GM18526 (cell line): Measurements from ENCODE around the gene ARRDC3.
A peak's percentile ranks its signal among the peaks of the same experiment; 100 is the strongest.

Experiments
- POLR2A ChIP-seq: IDR thresholded peaks from 3 replicates; pipeline ENCODE4 v1.6.1; 2011; ENCODE audit not compliant: insufficient read length; ENCODE audit errors: extremely low read depth

Gene ARRDC3, protein sequence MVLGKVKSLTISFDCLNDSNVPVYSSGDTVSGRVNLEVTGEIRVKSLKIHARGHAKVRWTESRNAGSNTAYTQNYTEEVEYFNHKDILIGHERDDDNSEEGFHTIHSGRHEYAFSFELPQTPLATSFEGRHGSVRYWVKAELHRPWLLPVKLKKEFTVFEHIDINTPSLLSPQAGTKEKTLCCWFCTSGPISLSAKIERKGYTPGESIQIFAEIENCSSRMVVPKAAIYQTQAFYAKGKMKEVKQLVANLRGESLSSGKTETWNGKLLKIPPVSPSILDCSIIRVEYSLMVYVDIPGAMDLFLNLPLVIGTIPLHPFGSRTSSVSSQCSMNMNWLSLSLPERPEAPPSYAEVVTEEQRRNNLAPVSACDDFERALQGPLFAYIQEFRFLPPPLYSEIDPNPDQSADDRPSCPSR

GRCh38 chr5:91383027-91383955 is at the start of gene ARRDC3:
TSS of gene ARRDC3 (minus strand) at chr5:91383317. CDS start at chr5:91383092, 225 bp downstream.
- peak; percentile 98 for TF ChIP-seq POLR2A

DNA sequence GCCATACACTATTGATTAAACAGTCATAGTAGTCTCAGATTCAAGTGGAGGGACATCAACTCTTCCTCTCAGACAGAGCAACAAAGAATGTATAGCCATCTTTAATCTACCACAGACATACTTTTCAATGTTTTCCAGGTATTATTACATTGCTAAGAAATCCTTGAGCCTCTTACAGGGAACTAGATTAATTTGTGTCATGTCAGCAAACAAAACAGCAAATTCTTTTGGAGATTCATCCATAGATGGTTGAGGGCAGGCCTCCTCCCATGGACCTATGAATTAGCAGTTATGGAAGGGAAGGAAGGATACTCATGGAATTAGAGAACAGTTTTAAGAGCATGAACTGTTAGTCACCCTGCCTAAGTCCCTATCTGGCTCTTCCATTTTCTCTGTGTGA is 47.8 kb upstream of the ARRDC3 start:
- TF ChIP-seq POLR2A, result no peak

DNA sequence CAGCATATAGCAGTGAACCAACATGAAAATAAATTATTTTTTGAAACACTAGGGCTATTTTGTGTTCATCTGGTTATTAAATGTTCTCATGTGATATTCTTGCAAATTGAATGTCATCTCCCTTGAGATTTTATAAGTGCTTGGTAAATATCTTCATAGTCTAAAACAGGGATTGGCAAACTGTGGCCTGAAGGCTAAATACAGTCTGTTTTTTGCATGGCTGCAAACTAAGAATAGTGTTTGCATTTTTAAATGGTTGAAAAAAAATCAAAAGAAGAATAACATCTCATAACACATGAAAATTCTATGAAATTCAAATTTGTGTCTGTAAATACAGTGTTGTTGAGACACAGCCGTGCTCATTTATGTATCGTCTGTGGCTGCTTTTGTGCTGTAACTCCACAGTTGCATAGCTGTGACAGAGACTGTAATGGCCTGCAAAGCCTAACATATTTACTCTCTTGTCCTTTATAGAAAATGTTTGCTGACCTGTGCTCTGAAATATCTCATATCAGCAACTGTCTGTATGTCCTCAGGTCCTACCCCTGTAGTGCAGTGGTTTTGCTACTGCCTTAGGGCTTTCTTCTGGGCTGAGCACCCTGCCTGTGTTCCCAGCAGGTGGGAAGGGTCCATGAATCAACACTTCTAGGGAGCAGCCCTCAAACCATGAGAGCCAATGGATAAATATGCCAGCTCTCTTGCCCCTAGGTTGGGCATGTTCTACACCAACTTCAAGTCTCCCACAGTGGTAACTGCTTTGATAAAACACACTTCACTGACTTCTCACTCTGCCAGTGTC is 41.7 kb upstream of the ARRDC3 start:
- no peak for TF ChIP-seq POLR2A

- TF ChIP-seq POLR2A, result no peak
These were observed 40.8 kb upstream of the ARRDC3 start for GRCh38 chr5:91423871-91424270.

- no peak for TF ChIP-seq POLR2A
These were observed 37.8 kb upstream of the ARRDC3 start for GRCh38 chr5:91420879-91421278.

- no peak for TF ChIP-seq POLR2A
These were observed 36.7 kb upstream of the ARRDC3 start for GRCh38 chr5:91419571-91420537.

- TF ChIP-seq POLR2A, result no peak
These were observed 36.0 kb upstream of the ARRDC3 start for GRCh38 chr5:91419136-91419535.

DNA sequence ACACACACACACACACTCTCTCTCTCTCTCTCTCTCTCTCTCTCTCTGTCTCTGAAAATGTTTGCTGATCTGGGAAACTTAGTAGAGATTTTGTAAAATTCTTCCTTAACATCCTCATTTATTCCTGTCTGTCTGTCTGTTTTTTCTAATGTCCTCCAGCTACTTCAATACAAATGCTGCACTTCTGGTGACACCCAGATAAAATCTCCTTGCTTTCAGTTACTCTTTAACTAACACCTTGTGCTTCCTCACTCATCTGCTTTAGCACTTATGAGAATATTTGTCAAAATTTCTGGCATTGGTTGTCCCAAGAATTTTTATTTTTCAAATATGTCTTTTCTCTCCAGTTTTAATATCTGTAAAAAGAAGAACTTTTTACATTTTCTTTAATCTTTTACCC is 35.0 kb upstream of the ARRDC3 start:
- TF ChIP-seq POLR2A, result no peak

- TF ChIP-seq POLR2A, result no peak
These were observed 34.1 kb upstream of the ARRDC3 start for GRCh38 chr5:91417219-91417618.

- no peak for TF ChIP-seq POLR2A
These were observed 33.4 kb upstream of the ARRDC3 start for GRCh38 chr5:91416491-91416890.

DNA sequence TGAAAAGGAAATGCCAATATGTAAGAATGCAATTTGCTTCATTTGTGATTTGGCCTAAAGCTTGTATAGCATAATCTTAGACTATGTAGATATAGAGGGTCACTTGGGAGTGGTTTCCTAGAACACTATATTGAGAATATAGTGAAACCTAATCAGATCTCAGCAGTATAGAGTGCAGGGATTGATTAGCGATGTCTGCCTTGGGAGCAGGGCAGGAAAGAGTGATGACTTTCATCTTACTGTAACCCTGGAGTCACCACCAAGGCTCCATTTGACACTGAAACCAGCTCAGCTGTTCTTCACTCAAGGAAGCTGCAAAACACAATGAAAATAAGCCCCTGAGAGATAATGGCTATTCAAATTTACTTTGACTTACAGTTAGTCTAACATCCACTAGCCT is 26.2 kb upstream of the ARRDC3 start:
- no peak for TF ChIP-seq POLR2A

- no peak for TF ChIP-seq POLR2A
These were observed 25.6 kb upstream of the ARRDC3 start for GRCh38 chr5:91408710-91409109.

DNA sequence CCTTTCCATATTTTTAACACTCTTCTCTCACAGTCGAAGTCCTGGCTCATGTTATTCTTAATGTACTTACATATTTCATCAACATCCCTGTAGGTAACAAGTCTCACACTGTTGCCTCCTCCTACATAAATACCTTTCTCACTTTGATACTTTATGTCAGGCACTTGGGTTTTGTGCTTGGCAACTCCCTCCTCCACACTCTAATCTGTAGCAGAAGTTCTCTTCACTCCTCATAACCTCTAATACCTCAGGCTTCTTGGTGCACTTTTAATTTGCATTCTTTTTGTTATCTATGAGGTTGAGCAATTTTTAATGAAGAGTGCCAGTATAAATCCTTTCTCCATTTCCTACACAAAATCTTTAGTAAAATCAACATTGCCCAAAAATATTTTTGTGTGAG is 24.1 kb upstream of the ARRDC3 start:
- TF ChIP-seq POLR2A, result no peak

- TF ChIP-seq POLR2A, result no peak
These were observed 20.3 kb upstream of the ARRDC3 start for GRCh38 chr5:91403438-91403837.

GRCh38 chr5:91401175-91401574 is 18.1 kb upstream of the ARRDC3 start:
- TF ChIP-seq POLR2A, result no peak

DNA sequence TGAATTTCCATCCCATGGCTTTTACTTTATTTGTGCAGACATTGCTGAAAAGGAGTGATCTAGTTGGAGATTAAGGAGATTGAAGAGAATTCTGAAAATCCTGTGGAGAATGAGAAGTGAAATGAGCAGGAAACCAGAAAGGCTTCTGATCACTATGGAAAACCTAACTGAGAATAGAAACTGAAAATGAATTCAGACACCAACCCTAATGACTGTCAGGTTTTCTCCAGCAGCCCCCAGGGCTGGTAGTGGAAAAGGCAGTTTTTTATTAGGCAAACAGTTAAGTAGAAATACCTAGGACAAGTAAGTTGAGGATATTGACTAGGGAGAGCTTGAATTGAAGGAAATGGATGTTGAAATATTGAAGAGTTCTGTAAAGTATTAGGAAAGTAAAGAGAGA is 14.7 kb upstream of the ARRDC3 start:
- no peak for TF ChIP-seq POLR2A
